ENCODE measurements around the gene S100A10.

DNA sequence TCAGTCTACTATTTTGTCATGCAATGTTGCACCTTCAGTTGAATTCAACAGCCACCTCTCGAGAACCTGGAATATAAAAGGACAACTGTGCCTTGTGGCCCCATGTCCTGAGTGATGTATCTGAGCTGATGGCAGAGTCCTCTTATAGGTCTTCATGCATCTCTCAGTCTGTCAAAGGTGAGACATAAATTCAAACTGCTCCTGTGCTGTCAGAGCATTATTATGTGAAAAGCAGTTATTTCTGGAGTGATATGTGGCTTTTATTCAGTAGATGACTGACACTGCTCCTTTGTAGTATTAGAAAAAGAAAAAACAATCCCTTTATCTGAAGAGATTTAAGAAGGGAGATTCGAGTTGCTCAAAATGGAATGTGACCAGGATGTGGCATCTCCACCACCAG lies 8.4 kb downstream of the S100A10 start:
- TF ChIP-seq CTCF (IDR thresholded peaks at IDR 0.05; ENCODE audit: insufficient read depth, low read depth, low read length) (no peak), EZH2 (IDR thresholded peaks at IDR 0.05; ENCODE audit: insufficient read depth, low read length) (no peak)

Measured in astrocyte (in vitro differentiated cells and primary cell).